Measurements from ENCODE around the gene XRCC2.

DNA sequence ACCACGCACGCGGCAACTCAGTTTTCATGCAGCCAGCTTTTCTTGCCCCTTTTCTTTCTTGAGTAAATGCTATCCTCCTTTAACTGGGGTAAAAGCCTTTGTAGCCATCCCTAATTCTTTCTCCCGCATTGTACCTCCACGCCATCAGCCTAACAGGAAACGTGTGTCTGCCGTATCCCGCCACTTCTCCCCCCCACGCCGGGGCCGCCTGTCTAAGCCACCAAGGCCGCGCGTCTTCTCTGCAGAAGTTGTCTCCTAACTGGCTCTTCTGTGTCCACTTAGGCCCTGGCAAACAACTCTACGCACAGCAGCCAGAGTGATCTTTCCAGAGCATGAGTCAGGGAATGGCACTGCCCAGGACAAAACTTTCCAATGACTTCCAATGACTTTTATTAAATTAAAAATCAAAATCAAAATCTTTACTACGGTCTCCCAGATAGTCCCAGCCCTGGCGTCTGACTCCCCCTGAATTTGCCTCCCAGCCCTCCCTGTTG lies 74.6 kb downstream of the XRCC2 start:
- TF ChIP-seq, protein P1, sequence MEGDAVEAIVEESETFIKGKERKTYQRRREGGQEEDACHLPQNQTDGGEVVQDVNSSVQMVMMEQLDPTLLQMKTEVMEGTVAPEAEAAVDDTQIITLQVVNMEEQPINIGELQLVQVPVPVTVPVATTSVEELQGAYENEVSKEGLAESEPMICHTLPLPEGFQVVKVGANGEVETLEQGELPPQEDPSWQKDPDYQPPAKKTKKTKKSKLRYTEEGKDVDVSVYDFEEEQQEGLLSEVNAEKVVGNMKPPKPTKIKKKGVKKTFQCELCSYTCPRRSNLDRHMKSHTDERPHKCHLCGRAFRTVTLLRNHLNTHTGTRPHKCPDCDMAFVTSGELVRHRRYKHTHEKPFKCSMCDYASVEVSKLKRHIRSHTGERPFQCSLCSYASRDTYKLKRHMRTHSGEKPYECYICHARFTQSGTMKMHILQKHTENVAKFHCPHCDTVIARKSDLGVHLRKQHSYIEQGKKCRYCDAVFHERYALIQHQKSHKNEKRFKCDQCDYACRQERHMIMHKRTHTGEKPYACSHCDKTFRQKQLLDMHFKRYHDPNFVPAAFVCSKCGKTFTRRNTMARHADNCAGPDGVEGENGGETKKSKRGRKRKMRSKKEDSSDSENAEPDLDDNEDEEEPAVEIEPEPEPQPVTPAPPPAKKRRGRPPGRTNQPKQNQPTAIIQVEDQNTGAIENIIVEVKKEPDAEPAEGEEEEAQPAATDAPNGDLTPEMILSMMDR (IDR thresholded peaks at IDR 0.05) = no peak
- TF ChIP-seq EZH2 (IDR thresholded peaks at IDR 0.05; ENCODE audit: borderline replicate concordance, insufficient read depth, low read depth, low read length, poor library complexity, severe bottlenecking) = no peak

Data from B cell (primary cell).